T-helper 2 cell (primary cell): Measurements from ENCODE around the gene SAMD15.
"Not testable (repeated sequence)": the region's sequence is repeated elsewhere in the genome, so short reads cannot be mapped to it uniquely, and the experiment has no call there.

ENCODE experiments used
- DNase-seq, 5 experiments: peaks; one replicate each; pipeline versions ENCODE4 v3.0.0 to v3.0.0-alpha.2; 2012 to 2022
- total RNA-seq, 2 donors: gene quantifications; one replicate each; lab custom pipeline; 2026; lab: John Stamatoyannopoulos, UW

The SAMD15 gene
- total RNA-seq, result 1.4 to 2.5 reads per million in 2 donors

DNA sequence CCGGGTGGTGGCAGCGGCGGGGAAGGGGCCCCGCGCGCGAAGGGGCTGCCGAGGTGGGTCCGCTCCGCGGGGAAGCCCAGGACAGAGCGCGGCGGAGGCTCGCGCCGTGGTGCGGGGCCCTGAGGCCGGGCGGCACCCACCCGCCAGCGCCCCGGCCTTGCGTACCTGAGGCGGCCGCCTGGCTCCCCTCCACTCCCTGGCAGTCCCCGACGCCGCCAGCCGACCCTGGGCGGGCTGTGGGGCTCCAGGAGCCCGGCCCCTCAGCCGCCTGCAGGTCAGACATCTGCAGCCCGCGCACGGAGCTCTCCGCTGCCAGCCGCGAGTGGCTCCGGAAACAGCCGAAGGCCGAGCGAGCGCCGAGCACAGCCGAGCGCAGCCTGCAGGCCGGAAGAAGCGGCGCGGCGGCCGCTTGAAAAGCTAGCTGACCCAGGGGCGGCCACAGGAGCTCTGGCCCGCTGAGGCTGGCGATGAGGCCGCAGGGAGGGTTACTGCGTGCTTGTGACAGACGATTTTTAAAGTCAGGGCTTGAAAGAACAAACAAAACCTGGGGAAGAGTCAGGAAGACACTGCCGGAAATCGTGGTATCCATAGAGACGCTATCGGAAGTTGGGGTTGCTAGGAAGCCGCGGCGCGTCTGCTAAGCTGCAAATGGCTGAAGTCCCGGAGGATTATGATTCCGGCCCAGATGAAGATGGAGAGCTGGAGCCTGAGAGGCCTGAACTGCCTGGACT lies at the start of gene SAMD15, which contains the start of gene TMED8:
Gene SAMD15, plus strand, starts transcription at position 609 of the 731 bp plus-strand sequence. Its CDS starts 40 bp downstream, at position 649.
Gene TMED8, minus strand, starts transcription at position 324 of the 731 bp plus-strand sequence. Its CDS starts 41 bp downstream, at position 283.
- peak; percentile 67 to 85 (median 79) for DNase-seq

GRCh38 chr14:77329872-77330271 lies 47.3 kb upstream of the SAMD15 start:
- no peak for DNase-seq

DNA sequence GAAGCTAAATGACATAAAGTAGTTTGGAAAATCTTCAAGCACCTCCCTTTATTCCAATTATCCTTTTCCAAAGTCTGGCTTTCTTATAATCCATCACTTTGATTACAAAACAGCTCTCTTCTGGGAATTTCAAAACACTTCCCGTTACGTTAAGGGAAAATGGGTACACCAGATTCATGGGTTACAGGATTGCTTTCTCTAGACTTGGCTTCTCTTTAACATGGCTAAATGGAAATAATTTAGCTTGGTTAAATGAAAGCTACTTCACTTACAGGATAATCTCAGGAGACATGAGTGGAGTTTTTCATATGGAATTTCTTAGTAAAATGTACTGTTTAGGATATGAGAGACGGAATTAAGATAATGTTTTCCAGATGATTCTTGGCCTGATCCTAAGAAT lies 41.6 kb upstream of the SAMD15 start:
- DNase-seq, result no peak

DNA sequence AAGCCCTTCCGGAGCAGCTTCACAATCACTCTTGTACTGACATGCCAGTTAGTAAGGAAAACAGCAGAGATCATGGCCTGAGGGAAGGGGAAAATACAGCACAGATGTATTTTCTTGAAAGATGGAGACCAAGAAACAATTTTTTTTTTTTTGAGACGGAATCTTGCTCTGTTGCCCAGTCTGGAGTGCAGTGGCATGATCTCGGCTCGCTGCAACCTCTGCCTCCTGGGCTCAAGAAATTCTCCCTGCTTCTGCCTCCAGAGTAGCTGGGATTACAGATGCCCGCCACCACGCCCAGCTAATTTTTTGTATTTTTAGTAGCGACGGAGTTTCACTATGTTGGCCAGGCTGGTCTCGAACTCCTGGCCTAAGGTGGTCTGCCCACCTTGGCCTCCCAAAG lies 39.9 kb upstream of the SAMD15 start:
- DNase-seq, result not testable (repeated sequence)

DNA sequence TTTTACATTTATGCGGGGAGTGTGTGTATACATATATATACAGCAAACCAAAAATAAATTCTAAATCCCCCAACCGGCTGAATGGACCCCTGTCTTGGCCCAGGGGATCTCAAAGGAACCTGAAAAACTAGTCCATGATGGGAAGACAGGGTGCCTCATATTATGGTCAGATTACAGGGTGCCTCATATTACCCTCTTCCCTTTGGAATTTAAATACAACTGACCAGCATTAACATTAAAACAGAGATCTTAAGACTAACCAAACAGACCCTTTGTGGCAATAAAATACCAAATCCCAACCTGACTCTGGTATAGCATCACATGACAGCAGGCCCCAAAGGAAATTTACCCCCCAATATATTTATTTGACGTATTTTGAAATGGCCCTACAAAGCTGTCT lies 39.3 kb upstream of the SAMD15 start:
- DNase-seq, result no peak

DNA sequence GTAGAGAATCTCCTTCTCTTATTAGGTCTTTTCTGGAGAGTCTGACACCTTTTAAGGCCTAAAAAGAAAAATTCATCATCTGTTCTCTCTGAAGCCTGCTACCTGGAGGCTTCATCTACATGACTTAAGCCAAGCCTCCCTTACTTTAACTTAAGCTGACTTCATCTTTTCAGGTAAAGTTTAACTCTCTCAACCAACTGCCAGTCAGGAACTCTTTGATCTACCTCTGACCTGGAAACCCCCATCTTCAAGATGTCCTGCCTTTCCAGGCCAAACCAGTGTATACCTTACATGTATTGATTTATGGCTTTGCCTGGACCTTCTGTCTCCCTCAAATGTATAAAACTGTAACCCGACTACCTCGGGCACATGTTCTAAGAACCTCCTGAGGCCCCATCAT lies 38.9 kb upstream of the SAMD15 start:
- no peak for DNase-seq

- DNase-seq, result no peak
Measured at GRCh38 chr14:77339407-77339806, 37.8 kb upstream of the SAMD15 start.

DNA sequence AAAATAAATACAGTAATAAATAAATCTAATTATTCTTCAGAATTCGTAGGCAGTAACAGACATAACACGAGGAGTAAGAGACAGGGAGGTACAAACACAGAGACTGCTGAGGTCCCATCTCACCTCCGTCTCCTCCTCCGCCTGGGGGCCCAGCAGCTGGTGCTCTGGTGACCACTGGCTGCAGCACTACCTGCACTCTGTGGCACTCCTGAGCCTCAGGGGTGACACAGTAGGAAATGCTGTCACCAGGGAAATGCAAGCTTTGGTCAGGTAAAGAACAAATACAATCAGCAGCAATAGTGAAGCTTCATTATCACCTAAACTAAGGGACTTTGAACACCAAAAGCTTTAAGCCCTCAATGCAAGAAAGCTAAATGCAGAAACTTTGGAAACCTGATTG lies 36.8 kb upstream of the SAMD15 start:
- DNase-seq, result no peak

DNA sequence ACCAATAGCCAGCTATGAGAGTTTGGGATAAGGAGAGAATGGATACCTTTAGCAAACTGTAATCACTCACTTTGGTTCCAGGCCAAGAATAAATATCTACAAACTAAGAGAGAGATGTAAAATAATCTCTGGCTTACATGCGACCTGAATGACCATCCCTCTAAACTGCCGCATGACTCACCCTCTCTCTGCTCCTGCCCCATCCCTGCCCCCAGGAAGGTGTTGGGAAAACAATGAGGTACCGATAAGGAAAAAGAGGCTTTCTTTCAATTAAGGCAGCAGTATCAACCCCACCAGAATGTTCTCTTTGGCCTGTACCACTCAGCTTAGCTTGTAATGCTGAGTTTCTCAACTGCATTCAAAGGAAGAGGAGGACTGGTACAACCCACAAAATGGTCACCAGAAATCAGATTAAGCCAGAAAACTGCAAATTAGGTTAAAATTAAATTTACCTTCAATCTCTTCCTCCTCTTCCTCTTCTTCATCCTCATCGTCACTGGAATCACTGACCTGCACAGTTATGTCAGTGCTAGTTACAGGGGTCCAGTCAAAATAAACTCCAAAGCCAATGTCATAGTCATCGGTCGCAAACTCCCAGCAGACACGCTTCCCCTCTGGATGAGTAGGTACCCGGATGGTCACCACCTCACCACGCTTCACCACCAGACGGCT lies 34.3 kb upstream of the SAMD15 start:
- DNase-seq, result no peak

GRCh38 chr14:77343662-77344061 lies 33.5 kb upstream of the SAMD15 start:
- no peak for DNase-seq

DNA sequence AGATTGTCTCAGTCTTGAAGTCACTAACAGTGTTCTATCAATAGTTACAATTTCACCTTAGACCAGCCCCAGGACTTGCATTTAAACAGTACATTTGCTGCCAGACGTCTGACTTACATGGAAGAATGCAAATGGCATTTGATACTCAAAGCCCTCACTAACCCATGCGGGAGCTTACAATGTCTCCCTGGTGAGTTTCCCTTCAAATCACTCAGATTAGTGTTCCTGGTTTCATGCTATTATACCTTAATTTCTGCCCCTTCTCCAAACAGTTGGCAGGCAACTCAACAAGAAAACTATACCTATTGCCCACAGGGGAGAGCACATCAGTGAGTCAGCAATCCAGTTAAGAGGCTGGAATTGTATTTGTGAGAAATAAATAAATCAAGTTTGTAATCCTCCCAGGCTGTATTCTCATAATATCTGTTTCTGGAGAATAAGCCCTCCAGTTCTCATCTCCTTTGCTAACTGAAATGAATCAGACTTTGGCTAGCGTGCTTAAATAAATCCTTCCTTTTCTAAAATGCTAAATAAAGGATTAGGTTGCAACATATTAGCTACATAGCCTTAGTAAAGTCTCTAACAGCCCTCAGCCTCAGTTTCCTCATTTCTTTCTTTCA lies 32.7 kb upstream of the SAMD15 start:
- DNase-seq, result no peak

DNA sequence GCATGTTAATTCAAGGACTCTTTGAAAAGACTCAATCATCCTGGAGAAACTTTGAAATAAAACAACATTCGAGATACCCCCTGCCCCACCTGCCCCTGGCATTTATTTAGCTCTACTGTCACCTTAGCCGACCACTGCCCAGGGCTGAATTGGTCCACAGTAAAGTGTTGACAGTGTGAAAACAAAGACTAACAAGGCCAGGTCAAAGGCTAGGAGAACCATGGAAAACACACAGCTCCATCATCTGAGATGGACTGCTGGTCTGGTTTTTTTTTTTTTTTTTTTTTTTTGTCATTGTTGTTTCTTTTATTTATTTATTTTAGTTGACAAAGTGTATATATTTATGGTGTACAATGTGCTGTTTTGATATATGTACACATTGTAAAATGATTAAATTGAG lies 30.7 kb upstream of the SAMD15 start:
- DNase-seq, result no peak

DNA sequence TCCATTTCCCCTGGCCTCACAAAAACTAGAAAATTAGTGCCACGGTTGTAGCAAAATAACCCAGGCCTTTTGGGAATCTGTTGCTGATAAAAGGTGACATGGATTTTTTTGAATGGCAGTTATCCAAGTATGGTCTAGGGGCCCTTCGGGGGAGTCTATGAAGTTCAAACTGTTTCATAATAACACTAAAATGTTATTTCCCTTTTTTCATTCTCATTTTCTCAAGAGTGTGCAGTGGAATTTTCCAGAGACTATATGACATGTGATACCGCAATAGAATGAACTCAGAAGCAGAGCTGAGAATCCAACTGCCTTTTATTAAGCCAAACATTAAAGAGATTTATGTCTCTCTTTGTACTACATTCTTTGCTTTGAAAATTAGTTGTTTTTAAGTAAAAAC lies 29.4 kb upstream of the SAMD15 start:
- DNase-seq, result no peak

- DNase-seq, result no peak
Measured at GRCh38 chr14:77353469-77354141, 23.6 kb upstream of the SAMD15 start.

DNA sequence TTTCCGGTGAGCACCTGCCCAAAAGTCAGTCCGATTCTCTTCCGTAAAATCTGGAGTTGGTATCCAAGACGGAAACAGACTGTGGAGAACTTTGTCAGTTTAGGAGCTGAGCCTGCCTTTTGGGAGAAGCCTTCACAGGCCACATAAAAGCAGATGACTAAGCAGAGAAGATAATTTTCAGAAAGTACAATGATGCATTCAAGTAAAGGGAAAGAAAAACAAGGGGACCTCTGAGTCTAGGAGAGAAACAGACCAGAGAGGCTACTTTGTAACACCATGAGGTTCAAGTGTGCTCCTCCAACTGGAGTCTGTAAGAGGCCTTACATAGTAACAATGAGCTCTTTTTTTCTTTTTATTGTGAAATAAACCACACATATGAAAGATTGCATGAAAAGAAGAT lies 21.4 kb upstream of the SAMD15 start:
- DNase-seq, result no peak

GRCh38 chr14:77356899-77357298 lies 20.3 kb upstream of the SAMD15 start:
- DNase-seq, result no peak

- peak in 1 of 5 experiments; percentile 8 for DNase-seq
Measured at GRCh38 chr14:77359626-77360025, 17.6 kb upstream of the SAMD15 start.

- DNase-seq, result no peak
Measured at GRCh38 chr14:77364146-77364545, 13.0 kb upstream of the SAMD15 start.

- DNase-seq, result no peak
Measured at GRCh38 chr14:77369285-77369684, 7.9 kb upstream of the SAMD15 start.

DNA sequence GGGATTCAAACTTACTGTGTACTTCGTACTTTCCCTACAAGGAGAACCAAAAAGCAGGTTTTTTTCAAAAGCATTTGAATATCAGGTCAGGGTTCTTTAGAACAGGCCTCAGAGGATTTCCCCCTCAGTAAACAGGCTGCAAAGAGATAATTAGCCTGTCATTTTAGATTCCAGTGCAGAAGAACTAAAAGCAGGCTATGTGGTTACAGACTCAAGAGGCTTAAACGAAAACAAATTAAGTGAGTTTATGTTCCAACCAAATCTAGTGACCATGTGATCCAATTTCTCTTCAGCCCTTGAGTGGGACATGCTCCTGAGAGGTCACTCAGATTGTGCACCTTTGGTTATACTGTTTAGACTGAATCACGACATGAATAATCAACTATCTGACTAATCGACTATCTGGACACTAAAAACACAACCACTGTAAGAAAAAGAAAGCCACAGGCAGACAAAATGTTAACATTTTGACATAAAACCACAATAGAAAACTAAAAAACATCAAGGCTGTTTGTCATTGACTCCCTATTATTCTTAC lies 4.8 kb upstream of the SAMD15 start:
- DNase-seq, result peak in 1 of 5 experiments; percentile 34

DNA sequence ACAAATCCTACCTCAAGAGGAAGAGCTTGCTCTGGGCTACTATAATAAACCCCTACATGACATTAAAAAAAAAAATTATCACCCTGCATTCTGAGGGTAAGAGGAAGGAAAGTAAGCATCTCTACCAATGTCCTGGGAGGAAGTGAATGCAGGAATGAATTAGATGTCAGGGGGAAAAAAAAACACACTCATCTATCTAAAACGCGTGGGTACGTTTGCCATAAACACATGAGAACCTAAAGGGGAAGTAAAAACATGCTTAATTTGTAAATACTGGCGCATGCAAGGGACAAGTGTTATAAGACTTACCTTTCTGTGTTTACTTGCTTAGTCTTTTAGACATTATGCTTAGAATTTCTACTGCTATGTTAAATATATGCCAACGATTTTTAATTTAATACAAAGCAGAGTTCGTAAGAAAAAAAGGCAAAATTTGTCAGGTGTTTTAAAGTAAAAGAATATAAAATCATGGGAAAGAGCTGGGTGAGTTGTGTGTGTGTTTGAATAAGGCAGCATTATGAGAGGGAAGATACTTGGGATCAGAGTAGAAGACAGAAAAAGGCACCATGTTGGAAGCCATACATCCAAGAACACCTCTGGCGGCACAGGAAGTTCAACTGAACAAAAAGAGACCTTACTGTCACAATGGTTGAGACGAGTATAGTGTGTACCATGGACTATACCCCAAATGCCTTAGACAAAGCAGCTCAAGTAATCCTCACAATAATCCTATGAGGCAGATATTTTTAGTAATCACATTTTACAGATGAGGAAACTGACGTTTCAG lies 1.8 kb upstream of the SAMD15 start:
- no peak for DNase-seq
